WTC11 (cell line): ENCODE data around the gene HNRNPUL2. TPM values are rescaled to one million over a fixed set of nuclear protein-coding genes. Genes with fewer than 3 reads are reported as not detected.

Experiments used
- CREM ChIP-seq: sonication (generic); formaldehyde crosslinking; IDR thresholded peaks from 2 replicates; pipeline ENCODE4 v1.8.1; 2022; ENCODE audit warnings: mild to moderate bottlenecking, missing genetic modification reagents, moderate library complexity
- ETV6 ChIP-seq: sonication (generic); formaldehyde crosslinking; IDR thresholded peaks from 2 replicates; pipeline ENCODE4 v1.8.1; 2022; ENCODE audit warnings: mild to moderate bottlenecking, missing genetic modification reagents
- FOXJ3 ChIP-seq: sonication (generic); formaldehyde crosslinking; IDR thresholded peaks from 2 replicates; pipeline ENCODE4 v1.9.0; 2021; ENCODE audit warnings: missing genetic modification reagents, mild to moderate bottlenecking, borderline replicate concordance
- FOXP1 ChIP-seq: sonication (generic); formaldehyde crosslinking; IDR thresholded peaks from 2 replicates; pipeline ENCODE4 v1.8.0; 2022; ENCODE audit warnings: missing genetic modification reagents, mild to moderate bottlenecking, moderate library complexity, borderline replicate concordance
- HMGA2 ChIP-seq: fragments of 250-450 bp; sonication (Bioruptor Pico); IDR thresholded peaks from 2 replicates; pipeline ENCODE4 v1.4.0; 2021; ENCODE audit warnings: mild to moderate bottlenecking, moderate library complexity
- KAT7 ChIP-seq: sonication (generic); formaldehyde crosslinking; IDR thresholded peaks from 2 replicates; pipeline ENCODE4 v1.8.1; 2023; ENCODE audit warnings: missing genetic modification reagents, mild to moderate bottlenecking, borderline replicate concordance
- MXD4 ChIP-seq: fragments of 250-450 bp; sonication (Bioruptor Pico); IDR thresholded peaks from 2 replicates; pipeline ENCODE4 v1.8.0; 2021; ENCODE audit warnings: mild to moderate bottlenecking, moderate library complexity, borderline replicate concordance
- NFE2L1 ChIP-seq: sonication (generic); formaldehyde crosslinking; IDR thresholded peaks from 2 replicates; pipeline ENCODE4 v1.8.1; 2023; ENCODE audit warnings: missing genetic modification reagents
- NFYB ChIP-seq: sonication (generic); formaldehyde crosslinking; conservative IDR thresholded peaks from 2 replicates; pipeline ENCODE4 v1.8.0; 2022; ENCODE audit warnings: low read depth, missing genetic modification reagents
- NR1H2 ChIP-seq: sonication (generic); formaldehyde crosslinking; IDR thresholded peaks from 2 replicates; pipeline ENCODE4 v1.9.0; 2021; ENCODE audit warnings: mild to moderate bottlenecking, moderate library complexity, missing genetic modification reagents
- NR2C2 ChIP-seq: sonication (generic); formaldehyde crosslinking; IDR thresholded peaks from 2 replicates; pipeline ENCODE4 v1.8.0; 2022; ENCODE audit warnings: mild to moderate bottlenecking, missing genetic modification reagents
- SMAD4 ChIP-seq: sonication (generic); formaldehyde crosslinking; IDR thresholded peaks from 2 replicates; pipeline ENCODE4 v1.8.0; 2022; ENCODE audit warnings: mild to moderate bottlenecking, missing genetic modification reagents
- TCF7 ChIP-seq: sonication (generic); formaldehyde crosslinking; IDR thresholded peaks from 2 replicates; pipeline ENCODE4 v1.8.0; 2022; ENCODE audit warnings: mild to moderate bottlenecking, low read depth, missing genetic modification reagents, moderate library complexity
- TEAD1 ChIP-seq: sonication (generic); formaldehyde crosslinking; IDR thresholded peaks from 2 replicates; pipeline ENCODE4 v1.8.0; 2022; ENCODE audit warnings: mild to moderate bottlenecking, missing genetic modification reagents
- TEAD4 ChIP-seq: sonication (generic); formaldehyde crosslinking; IDR thresholded peaks from 2 replicates; pipeline ENCODE4 v1.8.0; 2022; ENCODE audit warnings: mild to moderate bottlenecking, missing genetic modification reagents
- TP53 ChIP-seq: sonication (generic); formaldehyde crosslinking; IDR thresholded peaks from 2 replicates; pipeline ENCODE4 v1.8.1; 2023; ENCODE audit warnings: mild to moderate bottlenecking, missing genetic modification reagents
- ZNF219 ChIP-seq: sonication (generic); formaldehyde crosslinking; IDR thresholded peaks from 2 replicates; pipeline ENCODE4 v1.8.0; 2023; ENCODE audit warnings: missing genetic modification reagents, mild to moderate bottlenecking, borderline replicate concordance
- ZNF232 ChIP-seq: sonication (generic); formaldehyde crosslinking; IDR thresholded peaks from 2 replicates; pipeline ENCODE4 v1.8.0; 2022; ENCODE audit warnings: mild to moderate bottlenecking, missing genetic modification reagents
- ZNF671 ChIP-seq: fragments of 250-450 bp; sonication (Bioruptor Pico); IDR thresholded peaks from 2 replicates; pipeline ENCODE4 v1.8.0; 2021; ENCODE audit warnings: mild to moderate bottlenecking
- total RNA-seq: library from RNA; stranded (reverse); gene quantifications from 3 replicates; pipeline ENCODE4 v1.2.3, GENCODE V29; 2021
- TF ChIP-seq, protein P1 (sequence below): sonication (generic); formaldehyde crosslinking; IDR thresholded peaks from 2 replicates; pipeline ENCODE4 v1.8.0; 2022; ENCODE audit warnings: missing genetic modification reagents
- TF ChIP-seq, protein P2 (sequence below): sonication (generic); formaldehyde crosslinking; IDR thresholded peaks from 2 replicates; pipeline ENCODE4 v1.8.0; 2022; ENCODE audit warnings: mild to moderate bottlenecking, missing genetic modification reagents
- TF ChIP-seq, protein P3 (sequence below): sonication (generic); formaldehyde crosslinking; IDR thresholded peaks from 2 replicates; pipeline ENCODE4 v1.8.1; 2023; ENCODE audit warnings: mild to moderate bottlenecking, missing genetic modification reagents, moderate library complexity
- TF ChIP-seq, protein P4 (sequence below): sonication (generic); formaldehyde crosslinking; IDR thresholded peaks from 2 replicates; pipeline ENCODE4 v1.8.1; 2022; ENCODE audit warnings: missing genetic modification reagents, borderline replicate concordance
- TF ChIP-seq, protein P5 (sequence below): sonication (generic); formaldehyde crosslinking; IDR thresholded peaks from 2 replicates; pipeline ENCODE4 v1.8.1; 2023; ENCODE audit warnings: mild to moderate bottlenecking, missing genetic modification reagents, borderline replicate concordance

HNRNPUL2 gene
- total RNA-seq, 1 experiment from 2014 or later, result 42.1 TPM

DNA sequence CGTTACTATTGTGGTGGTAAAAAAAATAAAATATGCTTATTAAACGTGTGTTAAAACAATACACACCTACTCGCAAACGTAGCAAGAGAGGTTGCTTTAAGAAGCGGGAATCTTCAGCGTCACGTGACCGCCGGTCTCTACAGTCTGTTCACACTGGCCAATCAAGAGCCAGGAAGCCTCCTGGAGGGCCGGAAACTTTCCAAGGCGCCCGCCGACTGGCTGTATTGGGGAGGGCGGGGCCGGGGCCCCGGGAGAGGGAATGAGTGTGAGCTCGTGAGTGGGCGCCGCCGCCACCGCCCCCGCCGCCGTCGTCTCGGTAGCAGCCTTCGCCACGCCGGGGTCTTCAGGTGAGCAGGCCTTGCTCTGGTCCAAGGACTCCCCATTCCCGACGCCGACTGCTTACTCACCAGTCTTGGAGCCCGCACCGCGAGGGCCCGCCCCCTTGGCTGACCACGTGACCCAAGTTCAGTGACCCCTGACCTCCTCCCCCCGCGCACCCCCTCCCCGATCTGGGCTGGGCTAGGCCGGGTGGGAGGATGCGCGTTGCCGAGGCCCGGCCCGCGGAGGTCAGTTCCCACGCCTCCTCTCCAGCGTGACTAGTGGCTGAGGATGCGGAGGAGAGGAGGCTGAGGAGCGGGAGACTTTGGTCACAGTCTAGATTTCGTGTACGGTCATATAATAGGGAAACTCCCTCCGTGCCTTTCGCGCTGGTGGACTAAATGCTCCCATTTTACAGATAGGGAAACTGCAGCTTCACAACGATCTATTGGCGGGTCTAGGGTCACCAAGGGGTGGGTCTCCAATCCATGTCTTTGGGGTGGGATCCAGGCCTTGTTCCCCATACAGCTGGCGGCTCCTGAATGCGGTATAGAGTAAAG lies 44.1 kb upstream of the HNRNPUL2 start, which contains the start of gene TAF6L (continued):
- TF ChIP-seq, protein P1, sequence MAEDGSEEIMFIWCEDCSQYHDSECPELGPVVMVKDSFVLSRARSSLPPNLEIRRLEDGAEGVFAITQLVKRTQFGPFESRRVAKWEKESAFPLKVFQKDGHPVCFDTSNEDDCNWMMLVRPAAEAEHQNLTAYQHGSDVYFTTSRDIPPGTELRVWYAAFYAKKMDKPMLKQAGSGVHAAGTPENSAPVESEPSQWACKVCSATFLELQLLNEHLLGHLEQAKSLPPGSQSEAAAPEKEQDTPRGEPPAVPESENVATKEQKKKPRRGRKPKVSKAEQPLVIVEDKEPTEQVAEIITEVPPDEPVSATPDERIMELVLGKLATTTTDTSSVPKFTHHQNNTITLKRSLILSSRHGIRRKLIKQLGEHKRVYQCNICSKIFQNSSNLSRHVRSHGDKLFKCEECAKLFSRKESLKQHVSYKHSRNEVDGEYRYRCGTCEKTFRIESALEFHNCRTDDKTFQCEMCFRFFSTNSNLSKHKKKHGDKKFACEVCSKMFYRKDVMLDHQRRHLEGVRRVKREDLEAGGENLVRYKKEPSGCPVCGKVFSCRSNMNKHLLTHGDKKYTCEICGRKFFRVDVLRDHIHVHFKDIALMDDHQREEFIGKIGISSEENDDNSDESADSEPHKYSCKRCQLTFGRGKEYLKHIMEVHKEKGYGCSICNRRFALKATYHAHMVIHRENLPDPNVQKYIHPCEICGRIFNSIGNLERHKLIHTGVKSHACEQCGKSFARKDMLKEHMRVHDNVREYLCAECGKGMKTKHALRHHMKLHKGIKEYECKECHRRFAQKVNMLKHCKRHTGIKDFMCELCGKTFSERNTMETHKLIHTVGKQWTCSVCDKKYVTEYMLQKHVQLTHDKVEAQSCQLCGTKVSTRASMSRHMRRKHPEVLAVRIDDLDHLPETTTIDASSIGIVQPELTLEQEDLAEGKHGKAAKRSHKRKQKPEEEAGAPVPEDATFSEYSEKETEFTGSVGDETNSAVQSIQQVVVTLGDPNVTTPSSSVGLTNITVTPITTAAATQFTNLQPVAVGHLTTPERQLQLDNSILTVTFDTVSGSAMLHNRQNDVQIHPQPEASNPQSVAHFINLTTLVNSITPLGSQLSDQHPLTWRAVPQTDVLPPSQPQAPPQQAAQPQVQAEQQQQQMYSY, result peak; percentile 53
- TF ChIP-seq, protein P2, sequence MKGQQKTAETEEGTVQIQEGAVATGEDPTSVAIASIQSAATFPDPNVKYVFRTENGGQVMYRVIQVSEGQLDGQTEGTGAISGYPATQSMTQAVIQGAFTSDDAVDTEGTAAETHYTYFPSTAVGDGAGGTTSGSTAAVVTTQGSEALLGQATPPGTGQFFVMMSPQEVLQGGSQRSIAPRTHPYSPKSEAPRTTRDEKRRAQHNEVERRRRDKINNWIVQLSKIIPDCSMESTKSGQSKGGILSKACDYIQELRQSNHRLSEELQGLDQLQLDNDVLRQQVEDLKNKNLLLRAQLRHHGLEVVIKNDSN, result peak; percentile 93
- TF ChIP-seq, protein P3, sequence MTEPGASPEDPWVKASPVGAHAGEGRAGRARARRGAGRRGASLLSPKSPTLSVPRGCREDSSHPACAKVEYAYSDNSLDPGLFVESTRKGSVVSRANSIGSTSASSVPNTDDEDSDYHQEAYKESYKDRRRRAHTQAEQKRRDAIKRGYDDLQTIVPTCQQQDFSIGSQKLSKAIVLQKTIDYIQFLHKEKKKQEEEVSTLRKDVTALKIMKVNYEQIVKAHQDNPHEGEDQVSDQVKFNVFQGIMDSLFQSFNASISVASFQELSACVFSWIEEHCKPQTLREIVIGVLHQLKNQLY, result no peak
- TF ChIP-seq, protein P4, sequence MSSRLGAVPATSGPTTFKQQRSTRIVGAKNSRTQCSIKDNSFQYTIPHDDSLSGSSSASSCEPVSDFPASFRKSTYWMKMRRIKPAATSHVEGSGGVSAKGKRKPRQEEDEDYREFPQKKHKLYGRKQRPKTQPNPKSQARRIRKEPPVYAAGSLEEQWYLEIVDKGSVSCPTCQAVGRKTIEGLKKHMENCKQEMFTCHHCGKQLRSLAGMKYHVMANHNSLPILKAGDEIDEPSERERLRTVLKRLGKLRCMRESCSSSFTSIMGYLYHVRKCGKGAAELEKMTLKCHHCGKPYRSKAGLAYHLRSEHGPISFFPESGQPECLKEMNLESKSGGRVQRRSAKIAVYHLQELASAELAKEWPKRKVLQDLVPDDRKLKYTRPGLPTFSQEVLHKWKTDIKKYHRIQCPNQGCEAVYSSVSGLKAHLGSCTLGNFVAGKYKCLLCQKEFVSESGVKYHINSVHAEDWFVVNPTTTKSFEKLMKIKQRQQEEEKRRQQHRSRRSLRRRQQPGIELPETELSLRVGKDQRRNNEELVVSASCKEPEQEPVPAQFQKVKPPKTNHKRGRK (CRISPR knock-in tag), result no peak
- TF ChIP-seq ZNF671 (no peak), NFE2L1 (CRISPR knock-in tag) (no peak), FOXP1 (CRISPR knock-in tag) (0 out of 2 replicates have a peak, but pooled peaks have one; percentile 31), HMGA2 (CRISPR knock-in tag) (no peak), KAT7 (peak; percentile 47; the same call in 1 of the 2 replicates), TCF7 (CRISPR knock-in tag) (no peak), TP53 (CRISPR knock-in tag) (no peak), NR1H2 (CRISPR knock-in tag) (0 out of 2 replicates have a peak, but pooled peaks have one; percentile 17), NR2C2 (CRISPR knock-in tag) (peak; percentile 88), NFYB (CRISPR knock-in tag) (peak; percentile 40; the same call in 1 of the 2 replicates), TEAD1 (CRISPR knock-in tag) (peak; percentile 41; the same call in 1 of the 2 replicates), FOXJ3 (CRISPR knock-in tag) (no peak), ZNF219 (peak; percentile 31; the same call in 1 of the 2 replicates), SMAD4 (CRISPR knock-in tag) (no peak), MXD4 (CRISPR knock-in tag) (no peak), CREM (no peak), ETV6 (CRISPR knock-in tag) (peak; percentile 65; the same call in 1 of the 2 replicates), TEAD4 (no peak), ZNF232 (CRISPR knock-in tag) (no peak; the same call in 1 of the 2 replicates)
- TF ChIP-seq, protein P5, sequence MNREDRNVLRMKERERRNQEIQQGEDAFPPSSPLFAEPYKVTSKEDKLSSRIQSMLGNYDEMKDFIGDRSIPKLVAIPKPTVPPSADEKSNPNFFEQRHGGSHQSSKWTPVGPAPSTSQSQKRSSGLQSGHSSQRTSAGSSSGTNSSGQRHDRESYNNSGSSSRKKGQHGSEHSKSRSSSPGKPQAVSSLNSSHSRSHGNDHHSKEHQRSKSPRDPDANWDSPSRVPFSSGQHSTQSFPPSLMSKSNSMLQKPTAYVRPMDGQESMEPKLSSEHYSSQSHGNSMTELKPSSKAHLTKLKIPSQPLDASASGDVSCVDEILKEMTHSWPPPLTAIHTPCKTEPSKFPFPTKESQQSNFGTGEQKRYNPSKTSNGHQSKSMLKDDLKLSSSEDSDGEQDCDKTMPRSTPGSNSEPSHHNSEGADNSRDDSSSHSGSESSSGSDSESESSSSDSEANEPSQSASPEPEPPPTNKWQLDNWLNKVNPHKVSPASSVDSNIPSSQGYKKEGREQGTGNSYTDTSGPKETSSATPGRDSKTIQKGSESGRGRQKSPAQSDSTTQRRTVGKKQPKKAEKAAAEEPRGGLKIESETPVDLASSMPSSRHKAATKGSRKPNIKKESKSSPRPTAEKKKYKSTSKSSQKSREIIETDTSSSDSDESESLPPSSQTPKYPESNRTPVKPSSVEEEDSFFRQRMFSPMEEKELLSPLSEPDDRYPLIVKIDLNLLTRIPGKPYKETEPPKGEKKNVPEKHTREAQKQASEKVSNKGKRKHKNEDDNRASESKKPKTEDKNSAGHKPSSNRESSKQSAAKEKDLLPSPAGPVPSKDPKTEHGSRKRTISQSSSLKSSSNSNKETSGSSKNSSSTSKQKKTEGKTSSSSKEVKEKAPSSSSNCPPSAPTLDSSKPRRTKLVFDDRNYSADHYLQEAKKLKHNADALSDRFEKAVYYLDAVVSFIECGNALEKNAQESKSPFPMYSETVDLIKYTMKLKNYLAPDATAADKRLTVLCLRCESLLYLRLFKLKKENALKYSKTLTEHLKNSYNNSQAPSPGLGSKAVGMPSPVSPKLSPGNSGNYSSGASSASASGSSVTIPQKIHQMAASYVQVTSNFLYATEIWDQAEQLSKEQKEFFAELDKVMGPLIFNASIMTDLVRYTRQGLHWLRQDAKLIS (CRISPR knock-in tag), result no peak
